GM19351 (cell line): ENCODE data around the gene DTX3L.

Experiments
- ATAC-seq: cut with Tn5 transposase; IDR thresholded peaks from one replicate; pipeline ENCODE4 v1.9.1; 2021; ENCODE audit warnings: mild to moderate bottlenecking, moderate library complexity; ENCODE audit not compliant: unreplicated experiment

Gene DTX3L

GRCh38 chr3:122564155-122564912 is at the start of gene DTX3L, which contains the start of gene PARP9:
DTX3L (plus strand) TSS chr3:122564338; CDS start chr3:122564427, 89 bp downstream.
PARP9 (minus strand) TSS chr3:122564300; CDS start chr3:122559620, 4,680 bp downstream.
- ATAC-seq: peak; percentile 63

GRCh38 chr3:122515020-122515468 is 49.1 kb upstream of the DTX3L start:
- no peak for ATAC-seq

GRCh38 chr3:122515870-122516269 is 48.3 kb upstream of the DTX3L start:
- no peak for ATAC-seq

- no peak for ATAC-seq
Measured at GRCh38 chr3:122516846-122517360, 47.2 kb upstream of the DTX3L start.

- ATAC-seq: no peak
Measured at GRCh38 chr3:122519693-122520092, 44.4 kb upstream of the DTX3L start.

GRCh38 chr3:122520861-122521260 is 43.3 kb upstream of the DTX3L start:
- ATAC-seq: no peak

GRCh38 chr3:122523317-122523716 is 40.8 kb upstream of the DTX3L start:
- ATAC-seq: no peak

- ATAC-seq: no peak
Measured at GRCh38 chr3:122530164-122530563, 34.0 kb upstream of the DTX3L start.

- no peak for ATAC-seq
Measured at GRCh38 chr3:122533480-122533879, 30.7 kb upstream of the DTX3L start.

GRCh38 chr3:122533931-122534334 is 30.2 kb upstream of the DTX3L start:
- ATAC-seq: peak; percentile 100

GRCh38 chr3:122535964-122536631 is 28.0 kb upstream of the DTX3L start:
- ATAC-seq: no peak

- no peak for ATAC-seq
Measured at GRCh38 chr3:122536632-122537001, 27.5 kb upstream of the DTX3L start.

- no peak for ATAC-seq
Measured at GRCh38 chr3:122538956-122539490, 25.1 kb upstream of the DTX3L start.

GRCh38 chr3:122546151-122546550 is 18.0 kb upstream of the DTX3L start:
- no peak for ATAC-seq

- no peak for ATAC-seq
Measured at GRCh38 chr3:122548076-122548475, 16.1 kb upstream of the DTX3L start.

GRCh38 chr3:122548619-122549018 is 15.5 kb upstream of the DTX3L start:
- no peak for ATAC-seq

- no peak for ATAC-seq
Measured at GRCh38 chr3:122553171-122553570, 11.0 kb upstream of the DTX3L start.

- no peak for ATAC-seq
Measured at GRCh38 chr3:122555275-122556071, 8.7 kb upstream of the DTX3L start.

- ATAC-seq: no peak
Measured at GRCh38 chr3:122557356-122557755, 6.8 kb upstream of the DTX3L start.

- no peak for ATAC-seq
Measured at GRCh38 chr3:122558605-122559004, 5.5 kb upstream of the DTX3L start.

GRCh38 chr3:122559906-122560305 is 4.2 kb upstream of the DTX3L start:
- no peak for ATAC-seq
